ENCODE measurements around the gene SLC1A2. TPM values are rescaled to one million over a fixed set of nuclear protein-coding genes. Genes with fewer than 3 reads are reported as not detected.

SLC1A2 gene
- total and polyA plus RNA-seq, 2 donors (not counting 3 experiments of a cell fraction or from before 2014, with no cell fraction given), result not detected

GRCh38 chr11:35362521-35362980, 56.8 kb downstream of the SLC1A2 start:
- intact Hi-C loops (cut with micrococcal nuclease), result no loop called here
- Histone ChIP-seq H3K36me3 (ENCODE audit: control insufficient read depth in 2 of 2, extremely low read depth in 1 of 2, insufficient read depth in 2 of 2, low read length in 2 of 2) (no peaks in the 10 kb centered on the region), H3K4me1 (ENCODE audit: control insufficient read depth, extremely low read depth, insufficient read depth, low read length) (no peaks in the 10 kb centered on the region), H3K4me2 (ENCODE audit: insufficient read depth, low read length) (no peak overlapping the region), H3K9me3 (replicated peaks; ENCODE audit: control insufficient read depth, insufficient read depth, low read length) (no peaks in the 10 kb centered on the region), H3K27me3 (ENCODE audit: control insufficient read depth in 2 of 2, insufficient read depth in 2 of 2, low read length in 2 of 2) (peaks cover 0 to 3% of the 10 kb centered on the region in 2 experiments), H3K79me2 (ENCODE audit: control insufficient read depth, insufficient read depth, low read length) (no peaks in the 10 kb centered on the region), H3K9ac (replicated peaks; ENCODE audit: extremely low read depth, insufficient read depth, low read length) (no peak overlapping the region), H3K9me1 (replicated peaks; ENCODE audit: control insufficient read depth, extremely low read depth, insufficient read depth, low read length) (no peaks in the 10 kb centered on the region), H4K20me1 (replicated peaks; ENCODE audit: control insufficient read depth, extremely low read depth, insufficient read depth, low read length) (no peaks in the 10 kb centered on the region), H3K4me3 (replicated peaks in 1 of 3; ENCODE audit: insufficient read depth in 1 of 3, low read depth in 1 of 3, low read length in 3 of 3) (no peak overlapping the region), H2AFZ (ENCODE audit: low read depth, low read length) (no peak overlapping the region), H3K27ac (ENCODE audit: insufficient read depth, low read depth, low read length) (no peak overlapping the region)
- no TSS peak for BruUV-seq (replicated peaks)
- dilution Hi-C loops (cut with MboI; ENCODE audit: extremely low pct_ligation_motif_present, low sequenced_read_pairs), result no loop called here
- no peak for FAIRE-seq
- TF ChIP-seq GATA2 (IDR thresholded peaks at IDR 0.05; ENCODE audit: insufficient read depth, insufficient read length, low read depth, low read length) (no peak), MYC (IDR thresholded peaks at IDR 0.05; ENCODE audit: low read depth, low read length) (no peak), POLR2AphosphoS5 (IDR thresholded peaks at IDR 0.05; ENCODE audit: insufficient read depth, low read depth, low read length) (no peak), POLR2A (IDR thresholded peaks at IDR 0.05; ENCODE audit: low read depth, low read length) (no peak), FOS (IDR thresholded peaks at IDR 0.05; ENCODE audit: borderline replicate concordance, insufficient read depth, low read length) (no peak), JUN (IDR thresholded peaks at IDR 0.05; ENCODE audit: borderline replicate concordance, insufficient read depth, insufficient read length, low read depth) (no peak), EZH2 (IDR thresholded peaks at IDR 0.05; ENCODE audit: borderline replicate concordance, low read depth, low read length, severe bottlenecking) (no peak)
- TF ChIP-seq, protein P1, sequence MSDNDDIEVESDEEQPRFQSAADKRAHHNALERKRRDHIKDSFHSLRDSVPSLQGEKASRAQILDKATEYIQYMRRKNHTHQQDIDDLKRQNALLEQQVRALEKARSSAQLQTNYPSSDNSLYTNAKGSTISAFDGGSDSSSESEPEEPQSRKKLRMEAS (IDR thresholded peaks at IDR 0.05; ENCODE audit: insufficient read depth, insufficient read length), result no peak
- TF ChIP-seq, protein P2, sequence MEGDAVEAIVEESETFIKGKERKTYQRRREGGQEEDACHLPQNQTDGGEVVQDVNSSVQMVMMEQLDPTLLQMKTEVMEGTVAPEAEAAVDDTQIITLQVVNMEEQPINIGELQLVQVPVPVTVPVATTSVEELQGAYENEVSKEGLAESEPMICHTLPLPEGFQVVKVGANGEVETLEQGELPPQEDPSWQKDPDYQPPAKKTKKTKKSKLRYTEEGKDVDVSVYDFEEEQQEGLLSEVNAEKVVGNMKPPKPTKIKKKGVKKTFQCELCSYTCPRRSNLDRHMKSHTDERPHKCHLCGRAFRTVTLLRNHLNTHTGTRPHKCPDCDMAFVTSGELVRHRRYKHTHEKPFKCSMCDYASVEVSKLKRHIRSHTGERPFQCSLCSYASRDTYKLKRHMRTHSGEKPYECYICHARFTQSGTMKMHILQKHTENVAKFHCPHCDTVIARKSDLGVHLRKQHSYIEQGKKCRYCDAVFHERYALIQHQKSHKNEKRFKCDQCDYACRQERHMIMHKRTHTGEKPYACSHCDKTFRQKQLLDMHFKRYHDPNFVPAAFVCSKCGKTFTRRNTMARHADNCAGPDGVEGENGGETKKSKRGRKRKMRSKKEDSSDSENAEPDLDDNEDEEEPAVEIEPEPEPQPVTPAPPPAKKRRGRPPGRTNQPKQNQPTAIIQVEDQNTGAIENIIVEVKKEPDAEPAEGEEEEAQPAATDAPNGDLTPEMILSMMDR (IDR thresholded peaks at IDR 0.05; ENCODE audit: extremely low read depth in 1 of 2, insufficient read depth in 1 of 2, low read depth in 1 of 2, low read length in 2 of 2), result no peak
- POLR2A ChIA-PET, result no interaction called here
- CTCF ChIA-PET, result no interaction called here
- no peak for DNase-seq (ENCODE audit: low read depth, low spot score)

All from endothelial cell of umbilical vein (primary cell).